Mucosa of rectum (tissue), 2 donors: ENCODE data around the gene CAMTA1.

Source experiments
- H3K27ac ChIP-seq, 2 donors: one replicate each; pipeline ENCODE4 v1.7.0; 2013; ENCODE audit warnings: inconsistent platforms in 2 of 2, low read depth in 2 of 2, low read length in 2 of 2
- H3K27me3 ChIP-seq, 2 donors: one replicate each; pipeline ENCODE4 v1.7.0; 2013; ENCODE audit warnings: low read length in 2 of 2; ENCODE audit not compliant: control insufficient read depth in 2 of 2, insufficient read depth in 2 of 2
- H3K36me3 ChIP-seq, 2 donors: one replicate each; pipeline ENCODE4 v1.7.0; 2013; ENCODE audit warnings: low read length in 2 of 2; ENCODE audit not compliant: control insufficient read depth in 2 of 2, insufficient read depth in 2 of 2
- H3K4me1 ChIP-seq, 2 donors: one replicate each; pipeline ENCODE4 v1.7.0; 2013; ENCODE audit warnings: low read length in 2 of 2, mild to moderate bottlenecking in 1 of 2; ENCODE audit not compliant: control insufficient read depth in 2 of 2, insufficient read depth in 2 of 2
- H3K4me3 ChIP-seq, 2 donors: one replicate each; pipeline ENCODE4 v1.7.0; 2013; ENCODE audit warnings: low read length in 2 of 2
- H3K9ac ChIP-seq, 2 donors: one replicate each; pipeline ENCODE4 v1.7.0; 2013; ENCODE audit warnings: low read length in 2 of 2, low read depth in 1 of 2, mild to moderate bottlenecking in 1 of 2
- H3K9me3 ChIP-seq, 2 donors: one replicate each; pipeline ENCODE4 v1.7.0; 2013; ENCODE audit warnings: low read length in 2 of 2; ENCODE audit not compliant: control insufficient read depth in 2 of 2
- donor health status: healthy.
- donor health status: Normal muscosa, but diverticular disease.

The CAMTA1 gene

GRCh38 chr1:7474143-7474490 is 688.9 kb downstream of the CAMTA1 start:
- Histone ChIP-seq H3K9me3 (no peaks in the 10 kb centered on the region), H3K36me3 (no peaks in the 10 kb centered on the region), H3K4me3 (no peak overlapping the region), H3K9ac (no peak overlapping the region), H3K27ac (no peak overlapping the region), H3K27me3 (no peaks in the 10 kb centered on the region), H3K4me1 (peaks cover 4 to 10% of the 10 kb centered on the region in 2 donors)

GRCh38 chr1:7474786-7475502 is 689.7 kb downstream of the CAMTA1 start:
- H3K9ac ChIP-seq, result no peak overlapping the region
- H3K27me3 ChIP-seq, result no peaks in the 10 kb centered on the region
- no peaks in the 10 kb centered on the region for H3K9me3 ChIP-seq
- peaks cover 4 to 10% of the 10 kb centered on the region in 2 donors for H3K4me1 ChIP-seq
- no peaks in the 10 kb centered on the region for H3K36me3 ChIP-seq
- H3K4me3 ChIP-seq, result no peak overlapping the region
- no peak overlapping the region for H3K27ac ChIP-seq

- Histone ChIP-seq H3K27me3 (no peaks in the 10 kb centered on the region), H3K4me3 (no peak overlapping the region), H3K9ac (no peak overlapping the region), H3K27ac (no peak overlapping the region), H3K4me1 (peaks cover 2 to 8% of the 10 kb centered on the region in 2 donors), H3K9me3 (no peaks in the 10 kb centered on the region), H3K36me3 (no peaks in the 10 kb centered on the region)
Measured at GRCh38 chr1:7475691-7476090, 690.4 kb downstream of the CAMTA1 start.

- no peaks in the 10 kb centered on the region for H3K36me3 ChIP-seq
- no peaks in the 10 kb centered on the region for H3K9me3 ChIP-seq
- no peak overlapping the region for H3K4me3 ChIP-seq
- no peak overlapping the region for H3K27ac ChIP-seq
- H3K4me1 ChIP-seq, result peaks cover 1 to 2% of the 10 kb centered on the region in 2 donors
- no peaks in the 10 kb centered on the region for H3K27me3 ChIP-seq
- H3K9ac ChIP-seq, result no peak overlapping the region
Measured at GRCh38 chr1:7476402-7476801, 691.1 kb downstream of the CAMTA1 start.

GRCh38 chr1:7476861-7477547 is 691.8 kb downstream of the CAMTA1 start:
- Histone ChIP-seq H3K4me1 (peaks cover 0 to 2% of the 10 kb centered on the region in 2 donors), H3K9ac (no peak overlapping the region), H3K27me3 (no peaks in the 10 kb centered on the region), H3K36me3 (no peaks in the 10 kb centered on the region), H3K9me3 (no peaks in the 10 kb centered on the region), H3K27ac (peak overlapping the region in 1 of 2 donors; percentile 67), H3K4me3 (no peak overlapping the region)

GRCh38 chr1:7477593-7477992 is 692.3 kb downstream of the CAMTA1 start:
- Histone ChIP-seq H3K9ac (no peak overlapping the region), H3K27me3 (peaks cover 0 to 4% of the 10 kb centered on the region in 2 donors), H3K4me3 (no peak overlapping the region), H3K9me3 (no peaks in the 10 kb centered on the region), H3K36me3 (no peaks in the 10 kb centered on the region), H3K27ac (peak overlapping the region in 1 of 2 donors; percentile 67), H3K4me1 (no peaks in the 10 kb centered on the region)

GRCh38 chr1:7478142-7478790 is 693.0 kb downstream of the CAMTA1 start:
- no peak overlapping the region for H3K9ac ChIP-seq
- no peaks in the 10 kb centered on the region for H3K36me3 ChIP-seq
- H3K27me3 ChIP-seq, result peaks cover 2 to 4% of the 10 kb centered on the region in 2 donors
- H3K4me1 ChIP-seq, result no peaks in the 10 kb centered on the region
- peak overlapping the region; percentile 50 to 67 for H3K27ac ChIP-seq
- H3K9me3 ChIP-seq, result no peaks in the 10 kb centered on the region
- no peak overlapping the region for H3K4me3 ChIP-seq

GRCh38 chr1:7478809-7479499 is 693.7 kb downstream of the CAMTA1 start:
- Histone ChIP-seq H3K9me3 (no peaks in the 10 kb centered on the region), H3K27ac (peak overlapping the region; percentile 60 to 67), H3K36me3 (no peaks in the 10 kb centered on the region), H3K4me3 (no peak overlapping the region), H3K27me3 (peaks cover 4% of the 10 kb centered on the region in 2 donors), H3K4me1 (no peaks in the 10 kb centered on the region), H3K9ac (no peak overlapping the region)

- Histone ChIP-seq H3K4me3 (no peak overlapping the region), H3K36me3 (no peaks in the 10 kb centered on the region), H3K27ac (peak overlapping the region in 1 of 2 donors; percentile 67), H3K4me1 (no peaks in the 10 kb centered on the region), H3K9ac (no peak overlapping the region), H3K27me3 (peaks cover 4% of the 10 kb centered on the region in 2 donors), H3K9me3 (no peaks in the 10 kb centered on the region)
Measured at GRCh38 chr1:7479571-7479970, 694.3 kb downstream of the CAMTA1 start.

GRCh38 chr1:7481194-7481593 is 695.9 kb downstream of the CAMTA1 start:
- H3K36me3 ChIP-seq, result no peaks in the 10 kb centered on the region
- peaks cover 4% of the 10 kb centered on the region in 2 donors for H3K27me3 ChIP-seq
- H3K4me1 ChIP-seq, result no peaks in the 10 kb centered on the region
- no peak overlapping the region for H3K9ac ChIP-seq
- H3K9me3 ChIP-seq, result no peaks in the 10 kb centered on the region
- H3K27ac ChIP-seq, result no peak overlapping the region
- no peak overlapping the region for H3K4me3 ChIP-seq
